Esophagus squamous epithelium (tissue), 5 donors: ENCODE measurements around the gene LIME1. TPM values are rescaled to one million over a fixed set of nuclear protein-coding genes. Genes with fewer than 3 reads are reported as not detected.

ENCODE experiments used
- DNase-seq: peaks from one replicate; lab custom pipeline; 2025; lab: John Stamatoyannopoulos, UW
- H3K27ac ChIP-seq, 4 donors: fragments of 200-600 bp; sonication (generic); one replicate each; pipeline ENCODE4 v1.5.1; 2016 to 2019; ENCODE audit warnings: mild to moderate bottlenecking in 1 of 4
- H3K27me3 ChIP-seq, 4 donors: fragments of 200-600 bp; sonication (generic); 1 replicate in 3 of 4; 2 replicates in 1 of 4; pipeline versions ENCODE4 v1.5.1 to v1.6.0; 2017 to 2021; ENCODE audit warnings: antibody characterized with exemption in 1 of 4
- H3K36me3 ChIP-seq, 3 donors: fragments of 200-600 bp; sonication (generic); one replicate each; pipeline ENCODE4 v1.5.1; 2016 to 2019
- H3K4me1 ChIP-seq, 3 donors: fragments of 200-600 bp; sonication (generic); one replicate each; pipeline ENCODE4 v1.5.1; 2017 to 2019
- H3K4me3 ChIP-seq, 4 donors: fragments of 200-600 bp; sonication (generic); 1 replicate in 3 of 4; 2 replicates in 1 of 4; pipeline ENCODE4 v1.5.1; 2016 to 2019; ENCODE audit warnings: mild to moderate bottlenecking in 2 of 4, moderate library complexity in 1 of 4
- H3K9me3 ChIP-seq, 3 donors: fragments of 200-600 bp; sonication (generic); one replicate each; pipeline ENCODE4 v1.5.1; 2016 to 2019
- POLR2A ChIP-seq, 4 donors: fragments of 450-650 bp; IDR thresholded peaks; one replicate each; pipeline ENCODE4 v1.6.1; 2017; ENCODE audit warnings: antibody characterized with exemption in 4 of 4, mild to moderate bottlenecking in 4 of 4, moderate library complexity in 3 of 4
- WGBS, 2 donors: methylation state at CpG; one replicate each; pipeline ENCODE4 v1.1.5; 2018; 5-methylcytosine and 5-hydroxymethylcytosine counted together
- intact Hi-C: fragments of 100-400 bp; cut with DNase I; formaldehyde crosslinking; loops from one replicate; pipeline ENCODE4 v1.15.0; 2022
- small RNA-seq, 4 donors: library from RNA; depleted of rRNA; stranded (forward); fragments of <200 nt; gene quantifications; one replicate each; pipeline ENCODE3, GENCODE V24; 2016
- total RNA-seq, 4 donors: library from RNA; depleted of rRNA; stranded (reverse); fragments of >200 nt; gene quantifications; one replicate each; pipeline ENCODE4 v1.1.0, GENCODE V29; 2016
- TF ChIP-seq, protein P1 (sequence below), 6 experiments: fragments of 450-650 bp in 4 of 6; fragments of 200-600 bp in 2 of 6; sonication (generic) in 2 of 6; IDR thresholded peaks; one replicate each; pipeline ENCODE4 v1.5.1; 2016 to 2019; ENCODE audit warnings: antibody characterized with exemption in 6 of 6, mild to moderate bottlenecking in 4 of 6, moderate library complexity in 4 of 6
- donor health status: DM: yes; HTN: yes; CAD: no.

The LIME1 gene
- total RNA-seq, 4 donors from 2014 or later: 10.9 to 22.3 (median 14.4) TPM

DNA sequence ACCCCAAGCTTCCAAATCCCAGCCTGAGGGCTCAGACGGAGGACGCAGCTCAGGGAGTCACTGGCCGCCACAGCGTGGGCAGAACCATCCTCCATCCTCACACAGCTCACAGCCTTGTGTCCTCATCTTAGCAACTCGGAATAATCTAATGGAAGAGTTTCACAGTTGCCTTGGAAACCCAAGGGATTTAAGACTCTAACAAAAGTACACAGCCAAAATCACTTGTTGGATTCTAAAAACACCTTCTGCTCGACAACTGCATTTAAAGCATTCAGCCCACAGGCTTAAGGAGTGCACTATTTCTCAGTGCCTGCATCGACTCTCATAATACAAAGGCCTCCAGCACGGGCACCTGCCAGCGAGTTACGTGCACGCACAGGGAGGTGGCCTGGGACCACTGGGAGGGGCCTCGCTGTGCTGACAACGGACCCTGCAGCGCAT is 49.2 kb downstream of the LIME1 start:
- WGBS, 2 donors: 59 to 64% methylated on average over 12 to 13 of the region's 14 CpGs
- TF ChIP-seq POLR2A (IDR thresholded peaks at IDR 0.05): no peak
- TF ChIP-seq, protein P1, sequence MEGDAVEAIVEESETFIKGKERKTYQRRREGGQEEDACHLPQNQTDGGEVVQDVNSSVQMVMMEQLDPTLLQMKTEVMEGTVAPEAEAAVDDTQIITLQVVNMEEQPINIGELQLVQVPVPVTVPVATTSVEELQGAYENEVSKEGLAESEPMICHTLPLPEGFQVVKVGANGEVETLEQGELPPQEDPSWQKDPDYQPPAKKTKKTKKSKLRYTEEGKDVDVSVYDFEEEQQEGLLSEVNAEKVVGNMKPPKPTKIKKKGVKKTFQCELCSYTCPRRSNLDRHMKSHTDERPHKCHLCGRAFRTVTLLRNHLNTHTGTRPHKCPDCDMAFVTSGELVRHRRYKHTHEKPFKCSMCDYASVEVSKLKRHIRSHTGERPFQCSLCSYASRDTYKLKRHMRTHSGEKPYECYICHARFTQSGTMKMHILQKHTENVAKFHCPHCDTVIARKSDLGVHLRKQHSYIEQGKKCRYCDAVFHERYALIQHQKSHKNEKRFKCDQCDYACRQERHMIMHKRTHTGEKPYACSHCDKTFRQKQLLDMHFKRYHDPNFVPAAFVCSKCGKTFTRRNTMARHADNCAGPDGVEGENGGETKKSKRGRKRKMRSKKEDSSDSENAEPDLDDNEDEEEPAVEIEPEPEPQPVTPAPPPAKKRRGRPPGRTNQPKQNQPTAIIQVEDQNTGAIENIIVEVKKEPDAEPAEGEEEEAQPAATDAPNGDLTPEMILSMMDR (IDR thresholded peaks at IDR 0.05): no peak
- intact Hi-C loops: no loop called here
- Histone ChIP-seq H3K27ac (no peak overlapping the region), H3K9me3 (no peaks in the 10 kb centered on the region), H3K36me3 (peaks cover 0 to 14% (median 0%) of the 10 kb centered on the region in 3 donors), H3K4me1 (no peaks in the 10 kb centered on the region), H3K27me3 (no peaks in the 10 kb centered on the region), H3K4me3 (no peak overlapping the region)
- DNase-seq: no peak

DNA sequence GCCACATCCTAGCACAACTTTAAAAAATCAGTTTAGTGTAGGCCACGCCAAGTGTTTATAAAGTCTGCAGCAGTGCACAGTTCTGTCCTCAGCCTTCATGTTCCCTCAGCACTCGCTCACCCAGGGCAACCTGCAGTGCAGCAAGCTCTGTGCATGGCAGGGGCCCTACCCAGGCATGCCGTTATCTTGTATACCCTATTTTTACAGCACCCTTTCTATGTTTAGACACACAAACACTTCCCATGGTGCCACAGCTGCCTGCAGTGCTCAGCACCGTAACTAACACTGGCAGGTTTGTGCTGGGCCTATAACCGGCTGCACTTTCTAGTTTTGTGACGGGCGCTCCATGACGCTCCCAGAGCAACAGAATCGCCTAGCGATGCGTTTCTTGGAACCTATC is 50.8 kb downstream of the LIME1 start:
- H3K27ac ChIP-seq: no peak overlapping the region
- peaks cover 0 to 14% (median 0%) of the 10 kb centered on the region in 3 donors for H3K36me3 ChIP-seq
- no peaks in the 10 kb centered on the region for H3K27me3 ChIP-seq
- WGBS, 2 donors: 81 to 86% methylated on average over 10 to 11 of the region's 11 CpGs
- TF ChIP-seq, protein P1 (IDR thresholded peaks at IDR 0.05): no peak
- TF ChIP-seq POLR2A (IDR thresholded peaks at IDR 0.05): no peak
- no peak overlapping the region for H3K4me3 ChIP-seq
- H3K4me1 ChIP-seq: no peaks in the 10 kb centered on the region
- H3K9me3 ChIP-seq: no peaks in the 10 kb centered on the region
- intact Hi-C loops: no loop called here
- DNase-seq: no peak

DNA sequence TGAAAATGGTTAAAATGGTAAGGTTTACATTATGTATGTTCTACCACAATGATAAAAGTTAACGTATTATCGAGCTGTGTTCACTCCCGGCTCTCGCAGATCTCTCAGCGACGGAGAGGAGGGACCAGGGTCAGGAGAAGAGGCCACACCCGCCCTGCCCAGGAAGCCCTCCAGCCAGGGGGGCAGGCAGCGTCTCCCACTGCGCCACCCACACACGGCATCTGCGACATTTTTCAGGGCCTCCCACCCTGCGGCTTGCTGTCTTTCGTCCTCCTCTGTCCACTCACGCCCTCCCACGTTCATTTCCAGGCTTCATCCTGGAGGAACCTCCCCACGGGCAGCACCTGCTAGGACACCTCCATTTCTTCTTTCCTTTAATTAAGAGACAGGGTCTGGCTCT is 51.3 kb downstream of the LIME1 start:
- Histone ChIP-seq H3K4me1 (no peaks in the 10 kb centered on the region), H3K4me3 (no peak overlapping the region), H3K27me3 (peaks cover 0 to 1% (median 0%) of the 10 kb centered on the region in 4 donors), H3K36me3 (peaks cover 0 to 14% (median 0%) of the 10 kb centered on the region in 3 donors), H3K27ac (no peak overlapping the region), H3K9me3 (no peaks in the 10 kb centered on the region)
- DNase-seq: no peak
- TF ChIP-seq, protein P1 (IDR thresholded peaks at IDR 0.05): no peak
- no peak for TF ChIP-seq POLR2A (IDR thresholded peaks at IDR 0.05)
- intact Hi-C loops: no loop called here
- WGBS, 2 donors: 88 to 90% methylated on average over 12 to 14 of the region's 16 CpGs

Small RNA genes within 50 kb of the gene (small RNA-seq; reads per million reads assigned to genes)
- gene LIME1: 0 reads per million in 4 donors
- gene TNFRSF6B: 0 reads per million in 4 donors

Other genes starting within 250 kb of the LIME1 start
- 1 to 10 TPM in 3 of 4 donors, under 1 TPM in 1; 0.44 to 3.1 (median 1.9) TPM for gene EEF1A2, start 237.6 kb upstream of the LIME1 start, total RNA-seq
- 100 to 1,000 TPM; 142 to 613 (median 338) TPM for gene PPDPF, start 215.9 kb upstream of the LIME1 start, total RNA-seq
- gene PTK6, start 199.3 kb upstream of the LIME1 start, total RNA-seq: 100 to 1,000 TPM in 1 of 4 donors, 10 to 100 TPM in 3; 40.8 to 133 (median 49.7) TPM
- not detected for gene SRMS, start 188.9 kb upstream of the LIME1 start, total RNA-seq
- gene FNDC11, start 182.5 kb upstream of the LIME1 start, total RNA-seq: under 1 TPM in 1 of 4 donors, not detected in 3; under 0.01 TPM
- 10 to 100 TPM; 23.7 to 37.6 (median 31.2) TPM for gene HELZ2, start 162.4 kb upstream of the LIME1 start, total RNA-seq
- gene GMEB2, start 109.6 kb upstream of the LIME1 start, total RNA-seq: 10 to 100 TPM in 3 of 4 donors, 1 to 10 TPM in 1; 7.2 to 12.0 (median 11.0) TPM
- 1 to 10 TPM; 1.9 to 8.4 (median 4.5) TPM for gene STMN3, start 83.2 kb upstream of the LIME1 start, total RNA-seq
- 10 to 100 TPM in 2 of 4 donors, 1 to 10 TPM in 2; 6.4 to 22.7 (median 12.8) TPM for gene RTEL1, start 78.4 kb upstream of the LIME1 start, total RNA-seq
- 10 to 100 TPM in 3 of 4 donors, 1 to 10 TPM in 1; 2.5 to 15.2 (median 10.6) TPM for gene TNFRSF6B, start 40.0 kb upstream of the LIME1 start, total RNA-seq
- 10 to 100 TPM; 30.4 to 45.5 (median 37.0) TPM for gene ARFRP1, start 28.7 kb upstream of the LIME1 start, total RNA-seq
- 10 to 100 TPM; 25.4 to 31.9 (median 28.3) TPM for gene ZGPAT, start 28.6 kb upstream of the LIME1 start, total RNA-seq
- gene SLC2A4RG, start 3.1 kb downstream of the LIME1 start, total RNA-seq: 10 to 100 TPM; 37.0 to 55.5 (median 50.2) TPM
- gene ZBTB46, start 94.6 kb downstream of the LIME1 start, total RNA-seq: 1 to 10 TPM in 3 of 4 donors, under 1 TPM in 1; 0.79 to 4.2 (median 2.0) TPM
- not detected for gene ABHD16B, start 124.8 kb downstream of the LIME1 start, total RNA-seq
- 100 to 1,000 TPM in 3 of 4 donors, 10 to 100 TPM in 1; 97.1 to 124 (median 116) TPM for gene TPD52L2, start 128.6 kb downstream of the LIME1 start, total RNA-seq
- 10 to 100 TPM; 58.7 to 89.5 (median 75.4) TPM for gene DNAJC5, start 158.5 kb downstream of the LIME1 start, total RNA-seq
- 10 to 100 TPM; 23.1 to 38.0 (median 25.6) TPM for gene UCKL1, start 219.8 kb downstream of the LIME1 start, total RNA-seq
- gene ZNF512B, start 233.3 kb downstream of the LIME1 start, total RNA-seq: 10 to 100 TPM; 10.7 to 17.6 (median 14.2) TPM
- gene SAMD10, start 243.0 kb downstream of the LIME1 start, total RNA-seq: 10 to 100 TPM in 1 of 4 donors, 1 to 10 TPM in 3; 5.1 to 15.9 (median 6.8) TPM
- 10 to 100 TPM; 34.1 to 57.4 (median 45.8) TPM for gene PRPF6, start 244.5 kb downstream of the LIME1 start, total RNA-seq